GM19193 (cell line): Measurements from ENCODE around the gene PCDHGB4.

ENCODE experiments used
- POLR2A ChIP-seq: IDR thresholded peaks from 4 replicates; pipeline ENCODE4 v1.6.1; 2011; ENCODE audit not compliant: insufficient read depth, insufficient read length; ENCODE audit errors: extremely low read depth

Gene PCDHGB4

GRCh38 chr5:141439411-141440141, 52.1 kb downstream of the PCDHGB4 start:
- TF ChIP-seq POLR2A, result no peak
